ENCODE results near the gene PLA1A. TPM values are rescaled to one million over a fixed set of nuclear protein-coding genes. Genes with fewer than 3 reads are reported as not detected.

The PLA1A gene
- total and polyA plus RNA-seq, 10 of the 15 experiments (the other 5 are each of a cell fraction or from before 2014, with no cell fraction given), result 2.9 to 106 (median 4.8) TPM

- DNase-seq (ENCODE audit: low read depth, low spot score), result no peak
- under 1% methylated on average over 8 of the region's 9 CpGs for WGBS (ENCODE audit: insufficient coverage, insufficient replicate concordance, low lambda C conversion rate, missing lambda C conversion rate)
- Histone ChIP-seq H3K4me1 (ENCODE audit: control insufficient read depth, insufficient read depth, low read length) (peaks cover 27% of the 10 kb centered on the region), H3K4me2 (ENCODE audit: control insufficient read depth, insufficient read depth) (peak overlapping the region; percentile 98), H3K27ac (ENCODE audit: control insufficient read depth, insufficient read depth) (peak overlapping the region; percentile 98), H3K9ac (ENCODE audit: control insufficient read depth, insufficient read depth, low read length) (peak overlapping the region; percentile 99), H3K79me2 (ENCODE audit: control insufficient read depth, insufficient read depth, low read length) (peaks cover 87% of the 10 kb centered on the region), H3K36me3 (ENCODE audit: control insufficient read depth in 2 of 2, insufficient read depth in 2 of 2, low read length in 1 of 2) (peaks cover 0 to 3% of the 10 kb centered on the region in 2 experiments; a peak in 1 of 4 replicates), H2AFZ (ENCODE audit: control insufficient read depth, low read depth, low read length) (peak overlapping the region; percentile 67), H3K27me3 (replicated peaks in 1 of 2; ENCODE audit: control insufficient read depth in 2 of 2, insufficient read depth in 2 of 2, low read length in 1 of 2) (no peaks in the 10 kb centered on the region), H3K9me3 (replicated peaks; ENCODE audit: control insufficient read depth, insufficient read depth, low read length) (peaks cover 2% of the 10 kb centered on the region; the same call in 1 of the 3 replicates), H4K20me1 (ENCODE audit: control insufficient read depth, insufficient read depth) (no peaks in the 10 kb centered on the region), H3K4me3 (peak overlapping the region; percentile 76)
- intact Hi-C loops (cut with micrococcal nuclease; ENCODE audit: unreplicated experiment) (loop anchor here (1.0 to 10.0 kb wide), 7 partner anchors 60 to 536 kb away; partner anchors contain the start of genes COX17, GSK3B, POGLUT1 and TIMMDC1), in situ Hi-C loops (cut with MboI) (no loop called here)
- FAIRE-seq, result no peak
- ChIA-PET SMC1A (ENCODE audit: uncharacterized antibody, unreplicated experiment) (interaction anchor here (0.9 to 8.9 kb wide), 26 partner anchors 8 to 285 kb away, joined by 3 to 151 read pairs (median 5); partner anchors contain the start of genes ADPRH, COX17 and PLA1A), RAD21 (ENCODE audit: unreplicated experiment) (interaction anchor here (0.7 to 11.9 kb wide), 22 partner anchors 8 to 318 kb away, joined by 3 to 239 read pairs (median 5); partner anchors contain the start of genes B4GALT4, COX17, PLA1A and TMEM39A), POLR2A (interaction anchor here (0.7 to 6.4 kb wide), 15 partner anchors 9 to 131 kb away, joined by 3 to 104 read pairs (median 6); partner anchors contain the start of genes ADPRH, COX17, PLA1A and TIMMDC1), CTCF (interaction anchor here (0.5 to 6.0 kb wide), 27 partner anchors 9 to 676 kb away, joined by 3 to 60 read pairs (median 5); partner anchors contain the start of genes ARHGAP31, COX17, TIMMDC1 and TMEM39A)
- ATAC-seq, result peak; percentile 3
- BruUV-seq (replicated peaks), result TSS peak; percentile 48
- TF ChIP-seq SKIL (IDR thresholded peaks at IDR 0.05; ENCODE audit: low read depth, poor library complexity, severe bottlenecking) (no peak), PAX5 (IDR thresholded peaks at IDR 0.05; ENCODE audit: borderline replicate concordance, low read depth, low read length) (peak; percentile 63; the same call in 1 of the 2 replicates), YY1 (IDR thresholded peaks at IDR 0.05; ENCODE audit: low read depth, low read length) (peak; percentile 89), CREB1 (IDR thresholded peaks at IDR 0.05; ENCODE audit: low read depth) (0 out of 2 replicates have a peak, but pooled peaks have one; percentile 25), POU2F2 (IDR thresholded peaks at IDR 0.05; ENCODE audit: borderline replicate concordance, low read depth, low read length) (0 out of 3 replicates have a peak, but pooled peaks have one; percentile 7), FOXM1 (IDR thresholded peaks at IDR 0.05; ENCODE audit: low read depth, low read length) (no peak), TAF1 (IDR thresholded peaks at IDR 0.05; ENCODE audit: borderline replicate concordance, low read depth, low read length) (0 out of 2 replicates have a peak, but pooled peaks have one; percentile 16), MXI1 (IDR thresholded peaks at IDR 0.05; ENCODE audit: low read depth, low read length) (0 out of 2 replicates have a peak, but pooled peaks have one; percentile 55), IKZF2 (IDR thresholded peaks at IDR 0.05) (peak in 1 of 2 experiments; percentile 1; a peak in 2 of 4 replicates), RUNX3 (IDR thresholded peaks at IDR 0.05; ENCODE audit: low read length) (peak; percentile 37; the same call in 1 of the 2 replicates), CTCF (IDR thresholded peaks at IDR 0.05 in 2 of 3, conservative IDR thresholded peaks at IDR 0.05 in 1 of 3; ENCODE audit: control insufficient read depth in 2 of 3, extremely low read depth in 1 of 3, insufficient read depth in 1 of 3, low read depth in 3 of 3, low read length in 3 of 3) (0 out of 6 replicates have a peak, but pooled peaks of 1 of the 3 experiments have one; percentile 2), ZBTB4 (CRISPR knock-in tag; IDR thresholded peaks at IDR 0.05) (no peak), RCOR1 (conservative IDR thresholded peaks at IDR 0.05; ENCODE audit: low read depth, low read length) (0 out of 2 replicates have a peak, but pooled peaks have one; percentile 18)
Observed at GRCh38 chr3:119558626-119559317, 38.9 kb upstream of the PLA1A start.

Data from GM12878 (cell line).